Aorta (tissue), 5 donors: ENCODE measurements around the gene TIAM1. TPM values are rescaled to one million over a fixed set of nuclear protein-coding genes. Genes with fewer than 3 reads are reported as not detected.

ENCODE experiments used
- ATAC-seq: fragments of 200-7000 bp; cut with Tn5 transposase; one replicate; pipeline ENCODE4 v1.9.1; 2022; ENCODE audit warnings: moderate library complexity; ENCODE audit not compliant: low FRiP score
- DNase-seq, 2 donors: peaks; one replicate each; pipeline ENCODE4 v3.0.0-alpha.2; 2020
- H3K27ac ChIP-seq, 2 donors: one replicate each; pipeline ENCODE4 v1.5.1; 2013; ENCODE audit warnings: low read length in 2 of 2, mild to moderate bottlenecking in 2 of 2, moderate library complexity in 2 of 2, control low read depth in 1 of 2, inconsistent platforms in 1 of 2, low read depth in 1 of 2
- H3K27me3 ChIP-seq, 2 donors: one replicate each; pipeline ENCODE4 v1.6.1; 2013; ENCODE audit warnings: control low read depth in 1 of 2, low read length in 1 of 2, mild to moderate bottlenecking in 1 of 2, moderate library complexity in 1 of 2; ENCODE audit not compliant: insufficient read depth in 2 of 2, control insufficient read depth in 1 of 2
- H3K36me3 ChIP-seq, 2 donors: one replicate each; pipeline ENCODE4 v1.6.1; 2013; ENCODE audit warnings: control low read depth in 1 of 2, low read length in 1 of 2, mild to moderate bottlenecking in 1 of 2; ENCODE audit not compliant: insufficient read depth in 2 of 2, control insufficient read depth in 1 of 2
- H3K4me1 ChIP-seq, 2 donors: one replicate each; pipeline ENCODE4 v1.6.1; 2013; ENCODE audit warnings: low read length in 2 of 2, control low read depth in 1 of 2, mild to moderate bottlenecking in 1 of 2, moderate library complexity in 1 of 2; ENCODE audit not compliant: insufficient read depth in 2 of 2, control insufficient read depth in 1 of 2
- H3K4me3 ChIP-seq, 2 donors: one replicate each; pipeline ENCODE4 v1.5.1; 2013; ENCODE audit warnings: low read length in 2 of 2, control low read depth in 1 of 2, mild to moderate bottlenecking in 1 of 2
- H3K9me3 ChIP-seq: one replicate; pipeline ENCODE4 v1.6.1; 2013; ENCODE audit warnings: mild to moderate bottlenecking, low read length; ENCODE audit not compliant: control insufficient read depth
- WGBS, 2 donors: extraction: QIAGEN DNeasy Blood & Tissue Kit; methylation state at CpG; one replicate each; pipeline ENCODE4 v1.1.7; 2013; 5-methylcytosine and 5-hydroxymethylcytosine counted together
- intact Hi-C, 2 donors: fragments of 100-400 bp; cut with DNase I; formaldehyde crosslinking; loops; one replicate each; pipeline versions ENCODE4 v1.14.2 to v1.15.0; 2022
- polyA plus RNA-seq, 2 donors: library from polyadenylated mRNA; stranded (reverse); fragments of 200-250 nt; gene quantifications; one replicate each; pipeline ENCODE4 v1.2.3, GENCODE V29; 2013
- total RNA-seq, 2 donors: library from RNA; stranded (reverse); fragmentation: NEBNext Ultra II Directional; extraction: Animal tissue kit (Norgen Biotek cat#: 25700); gene quantifications; one replicate each; pipeline ENCODE4 v1.2.1, GENCODE V29; 2021
- donor health status: healthy with polysubstance abuse.
- donor health status: Bipolar disorder and iron deficiency.
- donor health status: DM: no; HTN: no; CAD: no.
- donor health status: DM: no; HTN: no; CAD: no.
- donor health status: DM: yes; HTN: yes; CAD: no.

Gene TIAM1
- total and polyA plus RNA-seq, 4 donors = 0.50 to 15.8 (median 12.9) TPM; not detected in 1

DNA sequence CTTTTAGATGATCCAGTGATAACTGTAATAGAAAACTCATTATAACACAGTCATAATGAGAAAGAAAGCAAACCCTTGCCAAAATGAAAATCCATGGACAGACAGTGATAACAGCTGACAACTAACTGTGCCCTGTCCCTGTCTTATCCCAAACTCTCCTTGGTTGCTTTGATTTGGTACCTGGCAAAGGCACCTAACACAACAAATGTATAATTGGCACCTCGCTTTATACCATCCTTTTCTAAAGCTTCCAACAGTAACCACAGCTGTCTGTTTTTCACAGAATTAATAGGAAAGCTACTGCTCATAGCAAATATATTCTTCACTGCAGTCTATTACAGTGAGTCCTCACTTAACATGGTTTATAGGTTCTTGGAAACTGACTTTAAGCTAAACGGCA is 187.4 kb downstream of the TIAM1 start:
- intact Hi-C loops = no loop called here
- Histone ChIP-seq H3K9me3 (peaks cover 7% of the 10 kb centered on the region), H3K27me3 (peaks cover 0 to 7% of the 10 kb centered on the region in 2 donors), H3K4me3 (no peak overlapping the region), H3K36me3 (no peaks in the 10 kb centered on the region), H3K4me1 (no peaks in the 10 kb centered on the region), H3K27ac (no peak overlapping the region)
- no peak for ATAC-seq
- WGBS, 2 donors = 95 to 98% methylated on average over 2 of the region's 2 CpGs
- DNase-seq = no peak

DNA sequence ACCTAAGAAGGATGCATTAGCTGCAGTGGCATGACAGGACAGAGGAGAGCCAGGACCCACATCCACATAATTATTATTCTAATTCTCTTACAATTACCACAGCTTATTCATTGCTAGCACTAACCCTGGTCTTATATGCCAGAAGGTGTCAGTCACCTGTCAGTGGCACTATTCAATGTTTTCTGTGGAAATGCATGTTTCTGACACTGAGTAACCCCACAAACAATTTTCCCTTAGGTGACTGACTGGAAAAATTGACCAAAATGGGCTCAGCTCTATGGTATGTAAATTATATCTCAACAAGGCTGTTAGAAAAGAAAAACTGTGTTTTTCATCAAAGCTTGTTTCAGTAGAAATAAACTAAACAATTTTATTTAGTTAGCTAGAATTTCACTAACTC is 187.9 kb downstream of the TIAM1 start:
- Histone ChIP-seq H3K27me3 (peaks cover 0 to 7% of the 10 kb centered on the region in 2 donors), H3K9me3 (peaks cover 7% of the 10 kb centered on the region), H3K27ac (no peak overlapping the region), H3K4me1 (no peaks in the 10 kb centered on the region), H3K4me3 (no peak overlapping the region), H3K36me3 (no peaks in the 10 kb centered on the region)
- DNase-seq = no peak
- intact Hi-C loops = no loop called here
- ATAC-seq = no peak

DNA sequence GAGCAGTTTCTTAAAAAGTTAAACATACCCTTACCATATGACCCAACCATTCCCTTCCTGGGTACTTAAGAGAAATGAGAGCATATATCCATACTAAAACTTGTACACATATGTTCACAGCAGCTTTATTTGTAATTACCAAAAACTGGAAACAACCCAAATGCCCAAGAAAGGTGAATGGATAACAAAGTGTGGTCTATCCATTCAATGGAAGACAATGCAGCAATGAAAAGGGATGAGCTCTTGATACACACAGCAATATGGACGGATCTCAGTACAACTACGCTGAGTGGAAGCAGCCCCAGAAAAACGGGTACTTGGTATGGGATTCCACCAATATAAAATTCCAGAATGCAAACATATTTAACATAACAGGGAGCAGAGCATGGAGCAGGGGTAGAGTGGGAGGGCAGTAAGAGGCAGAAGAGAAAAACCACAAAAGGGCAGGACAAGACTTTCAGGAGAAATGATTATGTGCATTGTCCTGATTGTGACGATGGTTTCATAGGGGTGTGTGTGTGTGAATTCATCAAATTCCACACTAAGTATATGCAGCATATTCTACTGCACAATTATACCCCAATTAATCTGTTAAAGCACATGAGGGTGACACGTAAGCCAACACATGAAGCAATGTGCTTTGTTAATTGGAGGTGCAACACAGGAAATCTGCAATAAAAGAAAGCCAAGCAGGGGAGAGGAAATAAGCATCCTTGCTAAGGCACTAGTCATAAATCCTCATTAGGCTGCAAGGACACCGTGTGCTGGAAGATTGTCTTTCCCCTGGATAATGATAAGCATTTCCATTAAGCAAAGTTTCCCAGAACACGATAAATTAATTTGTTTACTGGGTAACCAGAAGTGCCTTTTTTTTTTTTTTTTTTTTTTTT is 192.7 kb downstream of the TIAM1 start:
- intact Hi-C loops = no loop called here
- DNase-seq (no peak), ATAC-seq (no peak)
- Histone ChIP-seq H3K36me3 (no peaks in the 10 kb centered on the region), H3K4me1 (no peaks in the 10 kb centered on the region), H3K9me3 (peaks cover 5% of the 10 kb centered on the region), H3K27me3 (no peaks in the 10 kb centered on the region), H3K4me3 (no peak overlapping the region), H3K27ac (no peak overlapping the region)
- WGBS, 2 donors = 86 to 87% methylated on average over 7 of the region's 7 CpGs

DNA sequence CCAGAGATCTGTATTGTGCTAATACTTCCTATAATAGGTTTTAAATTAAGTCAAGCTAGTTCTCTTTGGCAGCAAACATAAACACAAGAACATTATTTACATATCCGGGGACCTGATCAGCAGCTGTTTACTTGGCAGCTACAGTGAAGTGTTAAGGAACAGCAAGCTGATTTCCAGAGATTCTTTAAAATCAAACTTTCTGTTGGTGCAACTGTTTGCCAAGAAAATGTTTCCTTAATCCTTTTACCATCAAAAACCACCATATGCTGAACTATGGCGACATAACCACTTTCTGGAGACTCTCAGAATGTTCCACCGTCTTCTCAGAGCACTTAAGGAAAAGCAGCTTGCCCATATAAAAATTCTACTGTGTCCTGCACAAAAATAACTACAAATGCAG is 198.8 kb downstream of the TIAM1 start:
- Histone ChIP-seq H3K4me1 (no peaks in the 10 kb centered on the region), H3K27ac (no peak overlapping the region), H3K9me3 (no peaks in the 10 kb centered on the region), H3K36me3 (no peaks in the 10 kb centered on the region), H3K4me3 (no peak overlapping the region), H3K27me3 (no peaks in the 10 kb centered on the region)
- intact Hi-C loops = loop anchor here in 1 of 2 donors (10.0 kb wide), 1 partner anchor 50 kb away; no protein-coding TSS in a partner anchor
- 30 to 52% methylated on average over 3 of the region's 3 CpGs for WGBS, 2 donors
- ATAC-seq (no peak), DNase-seq (no peak)

DNA sequence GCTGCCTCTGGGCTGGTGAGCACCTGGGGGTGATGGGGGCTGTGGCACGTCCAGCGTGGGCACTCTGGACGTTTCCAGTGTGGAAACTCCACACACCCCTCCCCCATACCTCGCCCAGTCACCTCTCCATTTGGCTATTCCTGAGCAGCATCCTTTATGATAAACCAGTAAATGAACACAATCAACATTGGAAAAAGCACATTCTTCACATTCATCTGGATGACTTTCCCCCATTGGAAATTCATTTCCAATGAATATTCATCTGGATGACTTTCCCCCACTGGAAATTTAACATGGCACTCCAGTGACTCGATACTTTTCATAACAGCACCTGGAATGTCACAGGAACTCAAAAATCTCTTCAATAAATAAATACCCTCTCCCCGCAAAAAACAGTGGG is 201.0 kb downstream of the TIAM1 start:
- no peaks in the 10 kb centered on the region for H3K27me3 ChIP-seq
- H3K9me3 ChIP-seq = no peaks in the 10 kb centered on the region
- DNase-seq = no peak
- H3K4me1 ChIP-seq = no peaks in the 10 kb centered on the region
- H3K4me3 ChIP-seq = no peak overlapping the region
- intact Hi-C loops = loop anchor here in 1 of 2 donors (10.0 kb wide), 1 partner anchor 52 kb away; no protein-coding TSS in a partner anchor
- ATAC-seq = no peak
- 73 to 81% methylated on average over 6 of the region's 6 CpGs for WGBS, 2 donors
- H3K27ac ChIP-seq = no peak overlapping the region
- H3K36me3 ChIP-seq = no peaks in the 10 kb centered on the region

DNA sequence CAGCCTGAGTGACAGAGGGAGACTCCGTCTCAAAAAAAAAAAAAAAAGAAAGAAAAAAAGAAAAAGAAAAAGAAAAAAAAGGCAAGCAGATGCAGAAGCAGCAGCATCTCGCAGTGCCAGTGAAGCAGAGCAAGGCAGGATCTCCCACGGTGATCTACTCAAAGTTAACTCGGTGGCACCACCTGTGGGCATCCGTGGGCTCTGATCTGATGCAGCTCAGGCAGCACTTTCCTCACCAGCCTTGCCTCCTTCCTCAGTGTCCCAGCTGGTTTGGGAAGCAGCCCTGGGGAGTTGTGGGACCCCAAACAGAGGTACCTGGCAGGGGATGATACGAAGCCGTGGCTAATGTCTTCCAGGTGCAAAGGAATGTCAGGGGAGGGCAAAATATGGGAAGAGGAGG is 201.5 kb downstream of the TIAM1 start:
- no peaks in the 10 kb centered on the region for H3K27me3 ChIP-seq
- no peak for ATAC-seq
- intact Hi-C loops = loop anchor here in 1 of 2 donors (10.0 kb wide), 1 partner anchor 52 kb away; no protein-coding TSS in a partner anchor
- H3K4me1 ChIP-seq = no peaks in the 10 kb centered on the region
- H3K4me3 ChIP-seq = no peak overlapping the region
- H3K9me3 ChIP-seq = no peaks in the 10 kb centered on the region
- no peak for DNase-seq
- WGBS, 2 donors = 66 to 72% methylated on average over 7 of the region's 7 CpGs
- no peaks in the 10 kb centered on the region for H3K36me3 ChIP-seq
- no peak overlapping the region for H3K27ac ChIP-seq

DNA sequence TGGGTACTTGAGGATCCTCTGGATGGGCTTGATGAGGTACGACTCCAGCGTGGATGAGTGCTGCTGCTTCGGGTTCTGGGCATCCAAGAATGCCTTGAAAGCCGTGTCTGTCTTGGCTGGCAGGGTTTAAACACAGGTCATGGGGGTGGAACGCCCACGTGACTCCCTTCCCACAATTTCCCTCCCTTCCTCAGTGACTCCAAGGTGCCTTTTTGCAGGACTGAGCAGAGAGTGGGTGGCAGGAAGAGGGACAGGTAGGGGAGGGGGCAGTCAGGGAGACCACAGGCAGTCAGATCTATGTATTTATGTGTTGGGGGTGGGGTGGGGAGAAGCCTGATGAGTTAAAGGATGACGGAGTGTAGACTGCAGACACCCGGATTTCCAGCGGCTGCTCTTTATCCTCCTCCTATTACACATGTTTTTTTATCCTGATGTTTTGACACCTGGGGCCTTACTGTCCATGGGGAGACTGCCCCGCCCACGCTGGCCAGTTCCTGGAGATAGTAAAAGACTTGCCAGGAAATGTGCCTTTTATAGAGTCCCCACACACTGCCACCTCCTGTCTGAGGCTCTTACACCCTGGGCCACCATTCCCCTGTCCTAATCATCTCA is 202.6 kb downstream of the TIAM1 start:
- intact Hi-C loops = loop anchor here in 1 of 2 donors (10.0 kb wide), 1 partner anchor 53 kb away; no protein-coding TSS in a partner anchor
- WGBS, 2 donors = 58 to 65% methylated on average over 11 of the region's 11 CpGs
- Histone ChIP-seq H3K36me3 (no peaks in the 10 kb centered on the region), H3K27ac (no peak overlapping the region), H3K4me3 (no peak overlapping the region), H3K27me3 (no peaks in the 10 kb centered on the region), H3K4me1 (no peaks in the 10 kb centered on the region), H3K9me3 (no peaks in the 10 kb centered on the region)
- DNase-seq (no peak), ATAC-seq (no peak)

DNA sequence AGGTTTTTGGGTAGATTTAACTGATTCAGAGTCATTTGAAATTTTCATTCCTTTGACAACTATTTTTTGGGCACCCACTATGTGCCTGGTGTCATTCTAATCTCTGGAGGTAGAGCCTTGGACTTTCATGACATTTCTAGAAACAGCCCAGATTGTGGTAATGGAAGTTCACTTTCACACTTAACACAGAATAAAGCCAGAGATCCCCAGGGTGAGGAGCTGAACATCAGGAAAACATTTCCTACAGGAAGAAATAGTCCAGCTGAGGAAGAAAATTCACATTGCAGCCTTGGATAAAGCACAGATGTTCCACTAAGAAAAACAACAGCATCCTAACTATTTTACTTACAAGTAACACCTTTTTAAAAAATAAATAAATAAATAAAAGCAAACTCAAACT is 203.4 kb downstream of the TIAM1 start:
- Histone ChIP-seq H3K27me3 (no peaks in the 10 kb centered on the region), H3K4me3 (no peak overlapping the region), H3K9me3 (no peaks in the 10 kb centered on the region), H3K27ac (no peak overlapping the region), H3K36me3 (no peaks in the 10 kb centered on the region), H3K4me1 (no peaks in the 10 kb centered on the region)
- intact Hi-C loops = loop anchor here in 1 of 2 donors (10.0 kb wide), 1 partner anchor 54 kb away; no protein-coding TSS in a partner anchor
- DNase-seq (no peak), ATAC-seq (no peak)
